PC-9 (cell line): ENCODE results near the gene ADH7. TPM values are rescaled to one million over a fixed set of nuclear protein-coding genes. Genes with fewer than 3 reads are reported as not detected.
A peak's percentile ranks its signal among the peaks of the same experiment; 100 is the strongest.
"Not testable (repeated sequence)": the region's sequence is repeated elsewhere in the genome, so short reads cannot be mapped to it uniquely, and the experiment has no call there.

Experiments
- BruUV-seq: library from RNA; stranded (reverse); fragments of 400-500 nt; replicated peaks from 2 replicates; lab custom pipeline; 2021; lab: Mats Ljungman, UMichigan
- CTCF ChIA-PET: fragments of 300-600 bp; sonication (Branson Sonifier 250); formaldehyde crosslinking; loops from one replicate; lab custom pipeline; 2022; ENCODE audit warnings: antibody characterized with exemption; lab: Charles Lee
- POLR2A ChIA-PET: fragments of 300-600 bp; sonication (Branson Sonifier 250); formaldehyde crosslinking; loops from one replicate; lab custom pipeline; 2022; ENCODE audit warnings: antibody characterized with exemption; ENCODE audit not compliant: unreplicated experiment; lab: Charles Lee
- DNase-seq, 2 experiments: peaks; one replicate each; pipeline versions ENCODE4 v3.0.0 to v3.0.0-alpha.2; 2015 to 2022; ENCODE audit warnings: mixed read lengths in 1 of 2
- H2AFZ ChIP-seq: fragments of 200-600 bp; sonication (generic); 2 replicates; pipeline ENCODE4 v1.8.1; 2017; ENCODE audit warnings: antibody characterized with exemption
- H3F3A ChIP-seq: fragments of 200-600 bp; sonication (generic); 2 replicates; pipeline ENCODE4 v1.8.1; 2017; ENCODE audit warnings: antibody characterized with exemption, mild to moderate bottlenecking, low read depth; ENCODE audit not compliant: insufficient read depth
- H3K27ac ChIP-seq: fragments of 200-600 bp; sonication (generic); 2 replicates; pipeline ENCODE4 v1.6.1; 2016; ENCODE audit warnings: mixed run types
- H3K27me3 ChIP-seq: fragments of 200-600 bp; sonication (generic); 2 replicates; pipeline ENCODE4 v1.6.1; 2016; ENCODE audit warnings: low read depth, mixed run types; ENCODE audit not compliant: insufficient read depth
- H3K36me3 ChIP-seq: fragments of 200-600 bp; sonication (generic); 2 replicates; pipeline ENCODE4 v1.6.1; 2016; ENCODE audit warnings: low read depth, mixed run types
- H3K4me1 ChIP-seq: fragments of 200-600 bp; sonication (generic); replicated peaks from 2 replicates; pipeline ENCODE4 v1.6.1; 2016; ENCODE audit warnings: mixed run types; ENCODE audit not compliant: insufficient read depth
- H3K4me2 ChIP-seq: fragments of 200-600 bp; sonication (generic); 2 replicates; pipeline ENCODE4 v1.6.1; 2017; ENCODE audit warnings: mixed run types
- H3K4me3 ChIP-seq: fragments of 200-600 bp; sonication (generic); 2 replicates; pipeline ENCODE4 v1.6.1; 2016; ENCODE audit warnings: mixed run types
- H3K79me2 ChIP-seq: fragments of 200-600 bp; sonication (generic); 2 replicates; pipeline ENCODE4 v1.6.1; 2017; ENCODE audit warnings: low read depth, mixed run types
- H3K9me2 ChIP-seq: fragments of 200-600 bp; sonication (generic); 2 replicates; pipeline ENCODE4 v1.8.1; 2017; ENCODE audit warnings: mild to moderate bottlenecking; ENCODE audit not compliant: insufficient read depth
- H3K9me3 ChIP-seq: fragments of 200-600 bp; sonication (generic); 2 replicates; pipeline ENCODE4 v1.8.1; 2016; ENCODE audit warnings: low read depth; ENCODE audit not compliant: insufficient read depth
- H4K20me1 ChIP-seq: fragments of 200-600 bp; sonication (generic); 2 replicates; pipeline ENCODE4 v1.8.1; 2017; ENCODE audit not compliant: insufficient read depth
- CTCF ChIP-seq: fragments of 200-600 bp; sonication (generic); conservative IDR thresholded peaks from 2 replicates; pipeline ENCODE4 v1.6.1; 2017; ENCODE audit warnings: mixed run types, antibody characterized with exemption, mild to moderate bottlenecking, moderate library complexity
- EZH2 ChIP-seq: fragments of 200-600 bp; sonication (generic); IDR thresholded peaks from 2 replicates; pipeline ENCODE4 v1.8.0; 2017; ENCODE audit warnings: antibody characterized with exemption, low read depth
- intact Hi-C: fragments of 100-400 bp; cut with micrococcal nuclease; formaldehyde crosslinking; loops from one replicate; pipeline ENCODE4 v1.10.0; 2022; ENCODE audit not compliant: unreplicated experiment
- total RNA-seq: library from RNA; stranded (reverse); gene quantifications from 2 replicates; pipeline ENCODE4 v1.2.3, GENCODE V29; 2021

ADH7 gene
- total RNA-seq, 1 experiment from 2014 or later = not detected

DNA sequence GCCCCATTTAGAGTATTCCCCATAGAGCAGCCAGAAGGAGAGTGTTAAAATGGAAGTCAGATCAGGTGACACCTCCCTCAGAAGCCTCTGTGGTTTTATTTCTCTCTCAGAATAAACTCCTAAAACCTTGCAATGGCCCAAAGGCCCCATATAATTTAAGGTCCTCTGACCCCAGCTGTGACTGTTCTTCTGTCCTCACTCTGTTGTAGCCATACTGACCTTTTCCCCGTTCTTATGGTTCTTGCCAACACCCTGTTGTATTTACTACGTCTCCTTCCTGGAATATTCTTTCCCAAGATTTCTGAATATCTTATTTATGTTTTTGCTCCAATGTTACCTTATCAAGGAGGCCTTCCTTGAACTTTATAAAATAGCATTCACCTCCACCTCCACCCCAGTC, 18.0 kb downstream of the ADH7 start:
- Histone ChIP-seq H3K4me2 (no peak overlapping the region), H3K9me3 (no peaks in the 10 kb centered on the region; the same call in 1 of the 2 replicates), H4K20me1 (no peaks in the 10 kb centered on the region), H3K36me3 (no peaks in the 10 kb centered on the region), H3K27ac (no peak overlapping the region), H3K27me3 (no peaks in the 10 kb centered on the region), H3K4me3 (no peak overlapping the region), H3K4me1 (peaks cover 23% of the 10 kb centered on the region), H3F3A (0 out of 2 replicates have a peak, but pooled peaks cover 6% of the 10 kb centered on the region), H2AFZ (no peak overlapping the region), H3K9me2 (no peaks in the 10 kb centered on the region), H3K79me2 (no peaks in the 10 kb centered on the region)
- no TSS peak for BruUV-seq
- DNase-seq = no peak
- CTCF ChIA-PET = no interaction called here
- intact Hi-C loops = no loop called here
- TF ChIP-seq CTCF (no peak), EZH2 (no peak)
- POLR2A ChIA-PET = no interaction called here

GRCh38 chr4:99415762-99416161, 19.4 kb downstream of the ADH7 start:
- DNase-seq, BruUV-seq, H3K27ac ChIP-seq, H4K20me1 ChIP-seq, intact Hi-C loops, H3K27me3 ChIP-seq, H3K4me2 ChIP-seq, CTCF ChIA-PET, POLR2A ChIA-PET, H3K36me3 ChIP-seq, H3K79me2 ChIP-seq, H3K9me3 ChIP-seq, H2AFZ ChIP-seq, H3F3A ChIP-seq, H3K9me2 ChIP-seq, H3K4me3 ChIP-seq: not testable (repeated sequence)
- H3K4me1 ChIP-seq = peaks cover 23% of the 10 kb centered on the region

GRCh38 chr4:99414902-99415301, 20.2 kb downstream of the ADH7 start:
- peaks cover 23% of the 10 kb centered on the region for H3K4me1 ChIP-seq
- H3K9me3 ChIP-seq, H3K4me3 ChIP-seq, H3K9me2 ChIP-seq, H3K27me3 ChIP-seq, H4K20me1 ChIP-seq, H3K79me2 ChIP-seq, intact Hi-C loops, POLR2A ChIA-PET, BruUV-seq, H2AFZ ChIP-seq, CTCF ChIA-PET, DNase-seq, H3K36me3 ChIP-seq, H3F3A ChIP-seq: not testable (repeated sequence)
- peak overlapping the region; percentile 50 for H3K27ac ChIP-seq
- H3K4me2 ChIP-seq = peak overlapping the region; percentile 18; the same call in 1 of the 2 replicates

DNA sequence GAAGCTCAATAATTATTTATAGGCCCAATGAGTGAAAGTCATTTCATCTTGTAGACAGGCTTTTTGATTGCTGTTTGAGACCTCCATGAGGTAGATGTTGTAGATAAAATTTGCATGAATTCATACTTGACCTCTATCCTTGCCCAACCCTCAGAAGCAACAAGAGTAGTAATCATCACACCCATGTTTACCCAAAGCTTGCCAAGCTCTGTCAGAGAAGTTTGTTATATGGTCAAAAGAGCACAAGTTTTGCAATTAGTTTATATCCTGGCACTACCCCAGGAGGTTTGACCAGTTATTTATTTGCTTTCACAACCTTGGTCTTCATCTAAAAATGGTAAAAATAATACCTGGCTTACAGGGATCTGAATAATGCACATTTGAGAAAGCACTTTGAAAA, 20.7 kb downstream of the ADH7 start:
- intact Hi-C loops = no loop called here
- Histone ChIP-seq H2AFZ (no peak overlapping the region), H3K4me1 (peaks cover 23% of the 10 kb centered on the region), H3K27ac (peak overlapping the region; percentile 50), H3F3A (0 out of 2 replicates have a peak, but pooled peaks cover 6% of the 10 kb centered on the region), H3K9me2 (no peaks in the 10 kb centered on the region), H3K36me3 (no peaks in the 10 kb centered on the region), H3K4me2 (peak overlapping the region; percentile 18; the same call in 1 of the 2 replicates), H3K4me3 (no peak overlapping the region), H3K27me3 (no peaks in the 10 kb centered on the region), H3K79me2 (no peaks in the 10 kb centered on the region), H3K9me3 (no peaks in the 10 kb centered on the region; the same call in 1 of the 2 replicates), H4K20me1 (no peaks in the 10 kb centered on the region)
- TF ChIP-seq EZH2 = no peak
- no peak for TF ChIP-seq CTCF
- POLR2A ChIA-PET = no interaction called here
- no TSS peak for BruUV-seq
- CTCF ChIA-PET = no interaction called here
- peak in 1 of 2 experiments; percentile 81 for DNase-seq
